ENCODE results near the gene CHD9NB.

- TF ChIP-seq, protein P1, sequence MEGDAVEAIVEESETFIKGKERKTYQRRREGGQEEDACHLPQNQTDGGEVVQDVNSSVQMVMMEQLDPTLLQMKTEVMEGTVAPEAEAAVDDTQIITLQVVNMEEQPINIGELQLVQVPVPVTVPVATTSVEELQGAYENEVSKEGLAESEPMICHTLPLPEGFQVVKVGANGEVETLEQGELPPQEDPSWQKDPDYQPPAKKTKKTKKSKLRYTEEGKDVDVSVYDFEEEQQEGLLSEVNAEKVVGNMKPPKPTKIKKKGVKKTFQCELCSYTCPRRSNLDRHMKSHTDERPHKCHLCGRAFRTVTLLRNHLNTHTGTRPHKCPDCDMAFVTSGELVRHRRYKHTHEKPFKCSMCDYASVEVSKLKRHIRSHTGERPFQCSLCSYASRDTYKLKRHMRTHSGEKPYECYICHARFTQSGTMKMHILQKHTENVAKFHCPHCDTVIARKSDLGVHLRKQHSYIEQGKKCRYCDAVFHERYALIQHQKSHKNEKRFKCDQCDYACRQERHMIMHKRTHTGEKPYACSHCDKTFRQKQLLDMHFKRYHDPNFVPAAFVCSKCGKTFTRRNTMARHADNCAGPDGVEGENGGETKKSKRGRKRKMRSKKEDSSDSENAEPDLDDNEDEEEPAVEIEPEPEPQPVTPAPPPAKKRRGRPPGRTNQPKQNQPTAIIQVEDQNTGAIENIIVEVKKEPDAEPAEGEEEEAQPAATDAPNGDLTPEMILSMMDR (IDR thresholded peaks at IDR 0.05; ENCODE audit: low read depth, low read length), result no peak
- TF ChIP-seq EZH2phosphoT487 (IDR thresholded peaks at IDR 0.05; ENCODE audit: low read depth), result no peak
Measured at GRCh38 chr16:52993179-52993578, 59.5 kb downstream of the CHD9NB start.

Measured in OCI-LY3 (cell line).